Activated B cell treated with CpG ODN at 0.5 μM for 24 hours (primary cell): ENCODE data around the gene ZDHHC16. TPM values are rescaled to one million over a fixed set of nuclear protein-coding genes. Genes with fewer than 3 reads are reported as not detected.
"Not testable (repeated sequence)": the region's sequence is repeated elsewhere in the genome, so short reads cannot be mapped to it uniquely, and the experiment has no call there.

ENCODE experiments used
- ATAC-seq: fragments of 200-7000 bp; cut with Tn5 transposase; one replicate; pipeline ENCODE4 v1.10.0; 2021; ENCODE audit warnings: low read depth, mild to moderate bottlenecking, moderate library complexity
- CTCF ChIA-PET: fragments of 350-600 bp; sonication (Branson Sonifier 250); formaldehyde crosslinking; loops from one replicate; lab custom pipeline; 2021; ENCODE audit warnings: antibody characterized with exemption; lab: Charles Lee
- POLR2A ChIA-PET: fragments of 350-600 bp; sonication (Branson Sonifier 250); formaldehyde crosslinking; loops from one replicate; lab custom pipeline; 2021; ENCODE audit warnings: antibody characterized with exemption; lab: Charles Lee
- DNase-seq: peaks from one replicate; pipeline ENCODE4 v3.0.0; 2022
- H3K27ac Mint-ChIP-seq: one replicate; pipeline ENCODE4 v1.8.0; 2020; ENCODE audit warnings: mixed read lengths
- H3K27me3 Mint-ChIP-seq: one replicate; pipeline ENCODE4 v1.8.0; 2021; ENCODE audit warnings: mixed read lengths
- H3K36me3 Mint-ChIP-seq: one replicate; pipeline ENCODE4 v1.8.0; 2021; ENCODE audit warnings: low read depth, mixed read lengths
- H3K4me1 Mint-ChIP-seq: one replicate; pipeline ENCODE4 v1.8.0; 2021; ENCODE audit warnings: mixed read lengths
- H3K4me3 Mint-ChIP-seq: one replicate; pipeline ENCODE4 v1.8.0; 2020; ENCODE audit warnings: mild to moderate bottlenecking, mixed read lengths
- H3K9me3 Mint-ChIP-seq: one replicate; pipeline ENCODE4 v1.8.0; 2020; ENCODE audit warnings: mixed read lengths
- CTCF ChIP-seq: fragments of 200-600 bp; IDR thresholded peaks from one replicate; pipeline ENCODE4 v1.8.0; 2022; ENCODE audit warnings: antibody characterized with exemption, mild to moderate bottlenecking
- intact Hi-C: fragments of 100-400 bp; cut with micrococcal nuclease; formaldehyde crosslinking; loops from one replicate; pipeline ENCODE4 v1.15.1; 2024
- total RNA-seq: library from RNA; stranded (reverse); gene quantifications from 2 replicates; pipeline ENCODE4 v1.2.3, GENCODE V29; 2022

ZDHHC16 gene
- total RNA-seq, 1 donor from 2014 or later, result 40.6 TPM

- CTCF ChIA-PET, result no interaction called here
- H3K4me1 Mint-ChIP-seq, result peaks cover 27% of the 10 kb centered on the region
- ATAC-seq (no peak), DNase-seq (no peak)
- no peaks in the 10 kb centered on the region for H3K9me3 Mint-ChIP-seq
- intact Hi-C loops, result no loop called here
- POLR2A ChIA-PET, result interaction anchor here (0.9 kb wide), 1 partner anchor 19 kb away, joined by 6 read pairs; no protein-coding TSS in a partner anchor
- H3K27me3 Mint-ChIP-seq, result no peaks in the 10 kb centered on the region
- no peak overlapping the region for H3K4me3 Mint-ChIP-seq
- TF ChIP-seq CTCF, result no peak
- H3K27ac Mint-ChIP-seq, result no peak overlapping the region
- H3K36me3 Mint-ChIP-seq, result peaks cover 8% of the 10 kb centered on the region
These were observed 41.9 kb upstream of the ZDHHC16 start for GRCh38 chr10:97404044-97404443.

- Mint-ChIP-seq H3K9me3 (no peaks in the 10 kb centered on the region), H3K27me3 (no peaks in the 10 kb centered on the region), H3K27ac (no peak overlapping the region), H3K4me3 (no peak overlapping the region), H3K4me1 (peaks cover 14% of the 10 kb centered on the region), H3K36me3 (peaks cover 2% of the 10 kb centered on the region)
- DNase-seq (no peak), ATAC-seq (no peak)
- intact Hi-C loops, result no loop called here
- CTCF ChIA-PET, result interaction anchor here (0.7 to 1.1 kb wide), 4 partner anchors 13 to 127 kb away, joined by 3 to 4 read pairs (median 4); no protein-coding TSS in a partner anchor
- no peak for TF ChIP-seq CTCF
- POLR2A ChIA-PET, result no interaction called here
These were observed 39.9 kb upstream of the ZDHHC16 start for GRCh38 chr10:97406064-97406463.

GRCh38 chr10:97406483-97406882 lies 39.5 kb upstream of the ZDHHC16 start:
- H3K9me3 Mint-ChIP-seq, DNase-seq, ATAC-seq, H3K27me3 Mint-ChIP-seq, H3K36me3 Mint-ChIP-seq, H3K4me1 Mint-ChIP-seq, H3K4me3 Mint-ChIP-seq, H3K27ac Mint-ChIP-seq, intact Hi-C loops: not testable (repeated sequence)
- POLR2A ChIA-PET, result interaction anchor here (0.7 kb wide), 1 partner anchor 13 kb away, joined by 5 read pairs; no protein-coding TSS in a partner anchor
- CTCF ChIA-PET, result interaction anchor here (0.7 to 1.1 kb wide), 4 partner anchors 13 to 128 kb away, joined by 3 to 4 read pairs (median 4); no protein-coding TSS in a partner anchor

GRCh38 chr10:97407211-97407951 lies 38.6 kb upstream of the ZDHHC16 start:
- H3K9me3 Mint-ChIP-seq, result no peaks in the 10 kb centered on the region
- intact Hi-C loops, result loop anchor here (1.0 kb wide), 6 partner anchors 11 to 324 kb away; partner anchors contain the start of genes EXOSC1, PGAM1 and ZDHHC16
- ChIA-PET CTCF (interaction anchor here (1.0 to 1.1 kb wide), 2 partner anchors 12 to 20 kb away, joined by 3 to 4 read pairs; no protein-coding TSS in a partner anchor), POLR2A (interaction anchor here (0.7 kb wide), 1 partner anchor 12 kb away, joined by 5 read pairs; no protein-coding TSS in a partner anchor)
- DNase-seq, result peak; percentile 47
- H3K27ac Mint-ChIP-seq, result no peak overlapping the region
- H3K4me3 Mint-ChIP-seq, result peak overlapping the region; percentile 56
- peaks cover 9% of the 10 kb centered on the region for H3K4me1 Mint-ChIP-seq
- no peaks in the 10 kb centered on the region for H3K36me3 Mint-ChIP-seq
- H3K27me3 Mint-ChIP-seq, result no peaks in the 10 kb centered on the region
- peak; percentile 42 for TF ChIP-seq CTCF
- ATAC-seq, result peak; percentile 99

GRCh38 chr10:97407952-97408248 lies 38.1 kb upstream of the ZDHHC16 start:
- Mint-ChIP-seq H3K36me3 (no peaks in the 10 kb centered on the region), H3K27me3 (no peaks in the 10 kb centered on the region), H3K27ac (no peak overlapping the region), H3K4me1 (peaks cover 9% of the 10 kb centered on the region), H3K4me3 (no peak overlapping the region), H3K9me3 (no peaks in the 10 kb centered on the region)
- intact Hi-C loops, result loop anchor here (1.0 kb wide), 6 partner anchors 10 to 323 kb away; partner anchors contain the start of genes EXOSC1, PGAM1 and ZDHHC16
- ATAC-seq, result no peak
- TF ChIP-seq CTCF, result no peak
- DNase-seq, result no peak
- POLR2A ChIA-PET, result no interaction called here
- CTCF ChIA-PET, result no interaction called here
